ENCODE results near the gene IL36RN. TPM values are rescaled to one million over a fixed set of nuclear protein-coding genes. Genes with fewer than 3 reads are reported as not detected.

The IL36RN gene
- polyA plus RNA-seq, 1 donor from 2014 or later, result not detected

- no peak overlapping the region for H3K9ac ChIP-seq (ENCODE audit: low read length)
- H4K20me1 ChIP-seq (ENCODE audit: insufficient read depth), result no peaks in the 10 kb centered on the region
- H2AFZ ChIP-seq (ENCODE audit: low read depth, low read length), result no peak overlapping the region
These were observed 22.2 kb upstream of the IL36RN start for GRCh38 chr2:113036763-113037162.

GRCh38 chr2:113038291-113038690 lies 20.7 kb upstream of the IL36RN start:
- H3F3A ChIP-seq (ENCODE audit: insufficient read depth, low read length, poor library complexity, severe bottlenecking), result no peaks in the 10 kb centered on the region
- no peak overlapping the region for H3K4me3 ChIP-seq (ENCODE audit: low read length)
- TF ChIP-seq TAF1 (IDR thresholded peaks at IDR 0.05; ENCODE audit: low read depth) (no peak), EZH2 (IDR thresholded peaks at IDR 0.05; ENCODE audit: borderline replicate concordance, insufficient read depth, low read length, poor library complexity, severe bottlenecking) (no peak), POLR2AphosphoS5 (IDR thresholded peaks at IDR 0.05) (no peak), REST (IDR thresholded peaks at IDR 0.05; ENCODE audit: borderline replicate concordance) (no peak), MXI1 (conservative IDR thresholded peaks at IDR 0.05; ENCODE audit: poor library complexity, severe bottlenecking) (no peak), RAD21 (conservative IDR thresholded peaks at IDR 0.05) (no peak), SMC3 (conservative IDR thresholded peaks at IDR 0.05; ENCODE audit: poor library complexity) (no peak), EP300 (conservative IDR thresholded peaks at IDR 0.05; ENCODE audit: poor library complexity, severe bottlenecking) (no peak), CTCF (IDR thresholded peaks at IDR 0.05; ENCODE audit: poor library complexity, severe bottlenecking) (no peak)
- no peaks in the 10 kb centered on the region for H3K79me2 ChIP-seq (replicated peaks; ENCODE audit: insufficient read depth, low read length)
- no peak overlapping the region for H3K9ac ChIP-seq (ENCODE audit: low read length)
- no peaks in the 10 kb centered on the region for H3K36me3 ChIP-seq (ENCODE audit: insufficient read depth, low read length)
- no peaks in the 10 kb centered on the region for H4K20me1 ChIP-seq (ENCODE audit: insufficient read depth)
- no peak overlapping the region for H2AFZ ChIP-seq (ENCODE audit: low read depth, low read length)
- H3K9me3 ChIP-seq (ENCODE audit: low read length), result no peaks in the 10 kb centered on the region
- H3K27me3 ChIP-seq (ENCODE audit: insufficient read depth, low read depth, low read length), result no peaks in the 10 kb centered on the region
- H3K4me2 ChIP-seq (ENCODE audit: low read length), result no peak overlapping the region
- no peak overlapping the region for H3K27ac ChIP-seq (ENCODE audit: low read length)
- H3K9me2 ChIP-seq (ENCODE audit: insufficient read depth, low read length), result no peaks in the 10 kb centered on the region

More at GRCh38 chr2:113036763-113037162, 22.2 kb upstream of the IL36RN start:
- H3K4me3 ChIP-seq (ENCODE audit: low read length), result no peak overlapping the region
- no peaks in the 10 kb centered on the region for H3K36me3 ChIP-seq (ENCODE audit: insufficient read depth, low read length)
- H3K79me2 ChIP-seq (replicated peaks; ENCODE audit: insufficient read depth, low read length), result no peaks in the 10 kb centered on the region
- no peak overlapping the region for H3K27ac ChIP-seq (ENCODE audit: low read length)
- no peaks in the 10 kb centered on the region for H3K9me3 ChIP-seq (ENCODE audit: low read length)
- no peaks in the 10 kb centered on the region for H3K27me3 ChIP-seq (ENCODE audit: insufficient read depth, low read depth, low read length)
- no peaks in the 10 kb centered on the region for H3F3A ChIP-seq (ENCODE audit: insufficient read depth, low read length, poor library complexity, severe bottlenecking)
- H3K9me2 ChIP-seq (ENCODE audit: insufficient read depth, low read length), result no peaks in the 10 kb centered on the region
- no peak overlapping the region for H3K4me2 ChIP-seq (ENCODE audit: low read length)
- TF ChIP-seq EZH2 (IDR thresholded peaks at IDR 0.05; ENCODE audit: borderline replicate concordance, insufficient read depth, low read length, poor library complexity, severe bottlenecking), result no peak
- TF ChIP-seq RAD21 (conservative IDR thresholded peaks at IDR 0.05), result no peak
- TF ChIP-seq REST (IDR thresholded peaks at IDR 0.05; ENCODE audit: borderline replicate concordance), result no peak
- TF ChIP-seq TAF1 (IDR thresholded peaks at IDR 0.05; ENCODE audit: low read depth), result no peak
- no peak for TF ChIP-seq MXI1 (conservative IDR thresholded peaks at IDR 0.05; ENCODE audit: poor library complexity, severe bottlenecking)
